Parathyroid adenoma (tissue), 2 donors: ENCODE data around the gene RNF125.
A peak's percentile ranks its signal among the peaks of the same experiment; 100 is the strongest.
"Not testable (repeated sequence)": the region's sequence is repeated elsewhere in the genome, so short reads cannot be mapped to it uniquely, and the experiment has no call there.

Experiments used
- H2AFZ ChIP-seq: fragments of 300-600 bp; sonication (generic); one replicate; pipeline ENCODE4 v1.7.0; 2017; ENCODE audit warnings: antibody characterized with exemption, mild to moderate bottlenecking
- H3K27ac ChIP-seq: fragments of 300-600 bp; sonication (generic); one replicate; pipeline ENCODE4 v1.7.0; 2017
- H3K27me3 ChIP-seq: fragments of 300-600 bp; sonication (generic); one replicate; pipeline ENCODE4 v1.7.0; 2017; ENCODE audit warnings: low read length; ENCODE audit not compliant: control insufficient read depth, insufficient read depth
- H3K36me3 ChIP-seq: fragments of 300-600 bp; sonication (generic); one replicate; pipeline ENCODE4 v1.7.0; 2017; ENCODE audit warnings: low read length; ENCODE audit not compliant: control insufficient read depth, insufficient read depth
- H3K4me1 ChIP-seq: fragments of 300-600 bp; sonication (generic); one replicate; pipeline ENCODE4 v1.7.0; 2017; ENCODE audit warnings: control low read depth
- H3K4me2 ChIP-seq: fragments of 300-600 bp; sonication (generic); one replicate; pipeline ENCODE4 v1.7.0; 2017; ENCODE audit warnings: low read length
- H3K4me3 ChIP-seq: fragments of 300-600 bp; sonication (generic); one replicate; pipeline ENCODE4 v1.7.0; 2017; ENCODE audit warnings: low read depth, low read length
- H3K79me2 ChIP-seq: fragments of 300-600 bp; sonication (generic); one replicate; pipeline ENCODE4 v1.7.0; 2017; ENCODE audit warnings: control low read depth
- H3K9ac ChIP-seq: fragments of 300-600 bp; sonication (generic); one replicate; pipeline ENCODE4 v1.7.0; 2017; ENCODE audit warnings: mild to moderate bottlenecking
- H3K9me3 ChIP-seq: fragments of 300-600 bp; sonication (generic); one replicate; pipeline ENCODE4 v1.7.0; 2017; ENCODE audit warnings: low read length; ENCODE audit not compliant: control insufficient read depth
- TF ChIP-seq, protein P1 (sequence below): fragments of 300-600 bp; sonication (generic); IDR thresholded peaks from one replicate; pipeline ENCODE4 v1.7.0; 2017; ENCODE audit warnings: antibody characterized with exemption, mild to moderate bottlenecking
- donor health status: primary hyperparathyroidism.

RNF125 gene

DNA sequence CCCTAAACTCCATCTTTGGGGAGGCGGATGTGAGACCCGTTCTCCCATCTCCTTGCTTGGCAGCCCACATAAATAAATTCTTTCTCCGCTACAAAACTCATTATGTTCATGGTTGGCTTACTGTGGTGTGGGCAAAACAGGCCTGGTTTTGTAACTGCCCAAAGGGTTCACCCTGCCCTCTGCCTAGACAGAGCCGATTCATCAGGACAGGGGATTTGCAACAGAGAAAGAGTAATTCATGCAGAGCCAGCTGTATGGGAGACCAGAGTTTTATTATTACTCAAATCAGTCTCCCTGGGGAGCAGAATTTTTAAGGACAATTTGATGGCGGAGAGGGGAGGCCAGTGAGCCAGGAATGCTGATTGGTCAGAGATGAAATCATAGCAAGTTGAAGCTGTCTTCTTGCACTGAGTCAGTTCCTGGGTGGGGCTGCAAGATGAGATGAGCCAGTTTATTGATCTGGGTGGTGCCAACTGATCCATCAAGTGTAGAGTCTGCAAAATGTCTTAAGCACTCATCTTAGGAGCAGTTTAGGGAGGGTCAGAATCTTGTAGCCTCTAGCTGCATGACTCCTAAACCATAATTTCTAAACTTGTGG is 8.4 kb upstream of the RNF125 start:
- Histone ChIP-seq H3K4me3 (no peak overlapping the region), H2AFZ (peak overlapping the region; percentile 43), H3K27me3 (no peaks in the 10 kb centered on the region), H3K36me3 (no peaks in the 10 kb centered on the region), H3K4me2 (no peak overlapping the region), H3K9ac (no peak overlapping the region), H3K4me1 (peaks cover 6% of the 10 kb centered on the region), H3K27ac (peak overlapping the region; percentile 7), H3K79me2 (no peaks in the 10 kb centered on the region), H3K9me3 (no peaks in the 10 kb centered on the region)
- TF ChIP-seq, protein P1, sequence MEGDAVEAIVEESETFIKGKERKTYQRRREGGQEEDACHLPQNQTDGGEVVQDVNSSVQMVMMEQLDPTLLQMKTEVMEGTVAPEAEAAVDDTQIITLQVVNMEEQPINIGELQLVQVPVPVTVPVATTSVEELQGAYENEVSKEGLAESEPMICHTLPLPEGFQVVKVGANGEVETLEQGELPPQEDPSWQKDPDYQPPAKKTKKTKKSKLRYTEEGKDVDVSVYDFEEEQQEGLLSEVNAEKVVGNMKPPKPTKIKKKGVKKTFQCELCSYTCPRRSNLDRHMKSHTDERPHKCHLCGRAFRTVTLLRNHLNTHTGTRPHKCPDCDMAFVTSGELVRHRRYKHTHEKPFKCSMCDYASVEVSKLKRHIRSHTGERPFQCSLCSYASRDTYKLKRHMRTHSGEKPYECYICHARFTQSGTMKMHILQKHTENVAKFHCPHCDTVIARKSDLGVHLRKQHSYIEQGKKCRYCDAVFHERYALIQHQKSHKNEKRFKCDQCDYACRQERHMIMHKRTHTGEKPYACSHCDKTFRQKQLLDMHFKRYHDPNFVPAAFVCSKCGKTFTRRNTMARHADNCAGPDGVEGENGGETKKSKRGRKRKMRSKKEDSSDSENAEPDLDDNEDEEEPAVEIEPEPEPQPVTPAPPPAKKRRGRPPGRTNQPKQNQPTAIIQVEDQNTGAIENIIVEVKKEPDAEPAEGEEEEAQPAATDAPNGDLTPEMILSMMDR: no peak

DNA sequence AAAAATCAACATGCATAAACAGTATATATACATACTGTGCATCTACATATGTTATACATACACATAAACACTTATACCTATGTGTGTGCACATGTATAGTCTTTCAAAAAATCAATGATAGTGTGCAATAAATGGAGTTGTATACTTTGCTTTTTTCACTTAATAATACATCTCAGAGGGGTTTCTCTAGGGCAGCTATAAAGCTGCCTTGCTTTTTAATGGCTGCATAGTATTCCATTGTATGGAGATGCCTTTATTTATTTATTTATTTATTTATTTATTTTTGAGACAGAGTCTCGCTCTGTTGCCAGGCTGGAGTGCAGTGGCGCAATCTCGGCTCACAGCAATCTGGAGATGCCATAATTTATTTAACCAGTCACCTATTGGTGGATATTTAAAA is 7.4 kb upstream of the RNF125 start:
- H3K4me1 ChIP-seq: peaks cover 6% of the 10 kb centered on the region
- TF ChIP-seq, protein P1: no peak
- no peak overlapping the region for H3K9ac ChIP-seq
- no peak overlapping the region for H3K27ac ChIP-seq
- H3K4me3 ChIP-seq: no peak overlapping the region
- H3K79me2 ChIP-seq: no peaks in the 10 kb centered on the region
- H3K27me3 ChIP-seq: no peaks in the 10 kb centered on the region
- H3K4me2 ChIP-seq: no peak overlapping the region
- H2AFZ ChIP-seq: no peak overlapping the region
- no peaks in the 10 kb centered on the region for H3K36me3 ChIP-seq
- H3K9me3 ChIP-seq: no peaks in the 10 kb centered on the region

- Histone ChIP-seq H2AFZ (peak overlapping the region; percentile 93), H3K36me3 (no peaks in the 10 kb centered on the region), H3K9ac (no peak overlapping the region), H3K27ac (peak overlapping the region; percentile 81), H3K4me3 (peak overlapping the region; percentile 70), H3K79me2 (no peaks in the 10 kb centered on the region), H3K4me2 (peak overlapping the region; percentile 98), H3K4me1 (no peaks in the 10 kb centered on the region), H3K9me3 (no peaks in the 10 kb centered on the region), H3K27me3 (no peaks in the 10 kb centered on the region)
- TF ChIP-seq, protein P1: no peak
These were observed 775 bp downstream of the RNF125 start for GRCh38 chr18:32019251-32019948.

- H3K27me3 ChIP-seq, H3K79me2 ChIP-seq, H3K27ac ChIP-seq, H3K9me3 ChIP-seq, H3K9ac ChIP-seq, H3K36me3 ChIP-seq, H3K4me1 ChIP-seq: not testable (repeated sequence)
- H3K4me3 ChIP-seq: peak overlapping the region; percentile 70
- peak overlapping the region; percentile 93 for H2AFZ ChIP-seq
- peak overlapping the region; percentile 98 for H3K4me2 ChIP-seq
These were observed 1.5 kb downstream of the RNF125 start for GRCh38 chr18:32019949-32020625.

GRCh38 chr18:32021756-32022564 is 3.3 kb downstream of the RNF125 start:
- Histone ChIP-seq H3K9me3 (no peaks in the 10 kb centered on the region), H3K4me2 (no peak overlapping the region), H3K79me2 (no peaks in the 10 kb centered on the region), H3K27ac (no peak overlapping the region), H3K36me3 (no peaks in the 10 kb centered on the region), H3K4me3 (no peak overlapping the region), H3K4me1 (no peaks in the 10 kb centered on the region), H3K9ac (no peak overlapping the region), H3K27me3 (no peaks in the 10 kb centered on the region), H2AFZ (no peak overlapping the region)
- TF ChIP-seq, protein P1: no peak
